Activated naive CD4-positive, alpha-beta T cell treated with Interleukin-2 at 50 U/mL for 16 hours (primary cell): ENCODE data around the gene MCCC1.

Source experiments
- DNase-seq: peaks from one replicate; pipeline ENCODE4 v3.0.0-alpha.2; 2020

MCCC1 gene

DNA sequence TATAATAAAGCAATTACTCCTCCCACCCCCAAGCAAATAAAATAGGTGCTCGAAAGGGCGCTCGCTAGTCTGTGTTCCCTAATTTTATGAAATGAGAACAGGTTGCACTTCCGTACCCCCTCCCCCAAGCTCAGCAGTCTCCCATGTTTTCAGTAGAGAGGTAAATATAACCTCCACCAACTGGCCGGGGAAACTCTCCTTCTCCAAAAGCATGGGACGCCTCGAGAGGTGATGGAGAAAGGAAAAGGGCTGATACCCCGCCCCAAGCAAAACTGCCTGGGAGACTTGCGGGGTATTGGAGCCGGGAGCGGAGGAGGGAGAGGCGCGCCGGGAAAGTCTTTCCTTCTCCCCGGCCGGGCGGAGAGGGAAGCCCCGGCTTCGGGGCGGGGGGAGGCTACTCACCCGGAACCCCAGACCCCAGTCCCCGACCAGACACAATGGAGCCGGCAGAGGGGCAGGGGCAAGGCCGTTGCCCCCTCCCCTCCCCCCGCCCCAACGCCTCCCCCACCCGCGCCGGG lies 119.6 kb downstream of the MCCC1 start:
- DNase-seq: no peak

DNA sequence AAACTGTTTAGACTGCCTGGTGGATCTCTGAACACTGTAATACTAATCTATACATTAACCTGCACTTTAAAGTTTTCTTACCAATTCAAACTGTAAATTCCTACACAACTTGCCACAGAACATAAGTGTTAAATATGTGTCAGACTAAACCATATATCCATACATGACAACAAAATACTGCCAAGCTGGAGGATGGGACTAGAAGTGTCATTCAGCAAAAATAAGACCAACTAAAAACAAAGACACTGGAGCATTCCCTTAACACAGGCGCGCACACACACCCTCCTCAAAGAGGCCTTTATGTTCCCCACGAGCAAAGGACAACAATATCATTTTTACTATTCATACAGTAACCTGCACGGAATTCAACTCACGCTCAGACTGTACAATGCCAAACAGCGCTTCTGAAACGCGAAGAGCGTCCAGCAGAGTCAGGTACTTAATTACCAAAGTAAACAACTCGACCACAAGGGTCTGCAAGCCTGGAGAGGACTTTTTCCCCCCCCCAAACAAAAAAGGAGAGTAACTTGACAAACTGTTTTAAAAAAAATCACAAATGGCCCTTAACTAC lies 120.1 kb downstream of the MCCC1 start:
- DNase-seq: no peak

- no peak for DNase-seq
Observed at GRCh38 chr3:182978387-182978786, 120.9 kb downstream of the MCCC1 start.

DNA sequence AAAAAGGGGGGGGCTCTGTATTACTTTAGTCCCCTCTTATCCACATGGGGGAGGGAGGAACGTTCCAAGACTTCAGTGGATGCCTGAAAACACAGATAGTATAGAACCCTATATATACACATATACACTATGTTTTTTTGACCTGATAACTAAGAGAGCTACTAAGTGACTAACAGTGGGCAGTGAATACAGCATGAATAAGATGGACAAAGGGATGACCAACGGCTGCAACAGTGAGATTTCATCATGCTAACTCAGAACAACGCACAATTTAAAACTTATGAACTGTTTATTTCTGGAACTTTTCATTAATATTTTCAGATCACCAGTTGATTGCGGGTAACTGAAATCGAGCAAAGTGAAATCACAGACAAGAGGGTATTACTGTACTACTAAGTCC lies 126.2 kb downstream of the MCCC1 start:
- DNase-seq: no peak

- DNase-seq: no peak
Observed at GRCh38 chr3:182972387-182972786, 126.9 kb downstream of the MCCC1 start.

GRCh38 chr3:182971637-182972036 lies 127.7 kb downstream of the MCCC1 start:
- DNase-seq: no peak

DNA sequence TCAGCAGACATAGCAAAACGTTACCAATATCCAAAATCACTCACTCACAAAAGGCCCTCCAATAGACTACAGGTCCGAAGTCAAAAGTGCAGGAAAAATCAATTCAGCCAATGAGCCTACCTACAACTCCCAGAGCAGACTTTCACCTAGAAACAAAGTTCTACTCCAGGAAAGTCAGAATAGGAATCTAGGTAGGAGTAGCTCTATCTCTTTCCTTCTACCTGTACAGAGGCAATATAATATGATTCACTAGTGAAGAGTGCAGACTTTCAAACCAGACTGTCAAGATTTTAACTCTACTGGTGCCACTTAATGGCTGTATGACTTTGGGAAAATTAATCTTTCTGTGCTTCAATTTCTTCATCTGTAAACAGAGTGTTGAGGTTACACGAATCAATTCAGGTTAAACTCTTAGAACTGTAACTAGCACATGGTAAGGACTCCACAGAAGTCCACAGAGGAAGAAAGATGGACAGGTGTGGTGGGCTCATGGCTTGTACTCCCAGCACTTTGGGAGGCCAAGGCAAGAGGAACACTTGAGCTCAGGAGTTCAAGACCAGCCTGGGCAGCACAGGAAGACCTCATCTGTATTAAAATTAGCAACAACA lies 128.4 kb downstream of the MCCC1 start:
- no peak for DNase-seq

GRCh38 chr3:182969853-182970252 lies 129.4 kb downstream of the MCCC1 start:
- DNase-seq: no peak

GRCh38 chr3:182969277-182969676 lies 130.0 kb downstream of the MCCC1 start:
- DNase-seq: no peak

GRCh38 chr3:182967218-182968204 lies 131.8 kb downstream of the MCCC1 start:
- no peak for DNase-seq

DNA sequence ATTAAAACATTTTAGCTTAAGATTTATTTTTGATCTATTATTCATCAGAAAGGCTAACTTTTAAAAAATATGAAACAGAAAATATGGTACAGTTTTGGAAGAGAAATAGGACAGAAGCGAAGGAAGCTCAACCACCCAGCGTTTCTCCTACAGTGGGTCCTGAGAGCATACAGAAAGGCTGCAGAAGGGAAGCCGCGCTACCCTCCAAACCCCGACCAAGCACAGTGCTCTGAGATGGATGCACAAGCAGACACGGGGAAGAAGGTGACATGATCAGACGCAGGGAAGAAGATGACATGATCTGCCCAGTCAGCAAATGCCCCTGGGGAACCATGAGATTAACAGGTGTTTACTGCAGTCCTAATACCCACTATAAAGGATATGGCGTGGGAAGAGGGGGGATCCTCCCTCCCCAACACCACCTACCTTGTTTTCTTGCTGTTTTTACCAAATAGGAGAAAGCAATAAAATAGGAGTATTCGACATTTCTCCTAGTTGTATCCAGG lies 133.4 kb downstream of the MCCC1 start:
- DNase-seq: no peak
